SK-N-SH (cell line): ENCODE results near the gene NSRP1. TPM values are rescaled to one million over a fixed set of nuclear protein-coding genes. Genes with fewer than 3 reads are reported as not detected.

Source experiments
- CTCF ChIA-PET: fragments of 300-600, 350-600 bp; formaldehyde crosslinking; extraction: SDS; loops from one replicate; lab custom pipeline; 2021; lab: Yijun Ruan, JAX
- POLR2A ChIA-PET: fragments of 350-600 bp; sonication (Branson Sonifier 250); formaldehyde crosslinking; extraction: SDS; loops from one replicate; lab custom pipeline; 2020; ENCODE audit warnings: antibody characterized with exemption, inconsistent platforms; lab: Yijun Ruan, JAX
- DNase-seq: peaks from one replicate; pipeline ENCODE4 v3.0.0; 2012
- H2AFZ ChIP-seq: fragments of 200-600 bp; sonication (generic); 2 replicates; pipeline ENCODE4 v1.8.1; 2016; ENCODE audit warnings: antibody characterized with exemption, mild to moderate bottlenecking, low read depth
- H3F3A ChIP-seq: fragments of 200-600 bp; sonication (generic); replicated peaks from 2 replicates; pipeline ENCODE3; 2016; ENCODE audit warnings: antibody characterized with exemption, mild to moderate bottlenecking; ENCODE audit not compliant: insufficient read depth
- H3K27ac ChIP-seq, 2 experiments: fragments of 200-500 bp in 1 of 2; fragments of 200-600 bp in 1 of 2; sonication (Bioruptor generic) in 1 of 2; sonication (generic), shearing (Covaris generic) in 1 of 2; 2 replicates each; pipeline versions ENCODE4 v1.5.1 to v1.6.1; 2014 to 2016; ENCODE audit warnings: low read depth in 2 of 2, inconsistent platforms in 1 of 2, low read length in 1 of 2, mild to moderate bottlenecking in 1 of 2, mixed read lengths in 1 of 2
- H3K27me3 ChIP-seq: fragments of 200-600 bp; sonication (generic), shearing (Covaris generic); 2 replicates; pipeline ENCODE4 v1.6.1; 2016; ENCODE audit warnings: mixed run types; ENCODE audit not compliant: insufficient read depth
- H3K36me3 ChIP-seq, 2 experiments: fragments of 200-500 bp in 1 of 2; fragments of 200-600 bp in 1 of 2; sonication (Bioruptor generic) in 1 of 2; sonication (generic) in 1 of 2; replicated peaks in 1 of 2; 2 replicates each; pipeline versions ENCODE3 to v1.5.1; 2014 to 2016; ENCODE audit warnings: low read length in 1 of 2, mild to moderate bottlenecking in 1 of 2; ENCODE audit not compliant: insufficient read depth in 2 of 2, control insufficient read depth in 1 of 2
- H3K4me1 ChIP-seq, 2 experiments: fragments of 200-500 bp in 1 of 2; fragments of 200-600 bp in 1 of 2; sonication (Bioruptor generic) in 1 of 2; sonication (generic), shearing (Covaris generic) in 1 of 2; 2 replicates each; pipeline versions ENCODE4 v1.5.1 to v1.6.1; 2014 to 2016; ENCODE audit warnings: low read depth in 1 of 2, low read length in 1 of 2, mixed run types in 1 of 2; ENCODE audit not compliant: insufficient read depth in 2 of 2, control insufficient read depth in 1 of 2
- H3K4me2 ChIP-seq: fragments of 200-600 bp; sonication (generic), shearing (Covaris generic); 2 replicates; pipeline ENCODE4 v1.6.1; 2017; ENCODE audit warnings: mixed run types
- H3K4me3 ChIP-seq, 2 experiments: fragments of 200-500 bp in 1 of 2; fragments of 200-600 bp in 1 of 2; sonication (Bioruptor generic) in 1 of 2; sonication (generic), shearing (Covaris generic) in 1 of 2; 2 replicates each; pipeline versions ENCODE4 v1.5.1 to v1.8.1; 2014 to 2016; ENCODE audit warnings: low read depth in 2 of 2, inconsistent platforms in 1 of 2, low read length in 1 of 2, mild to moderate bottlenecking in 1 of 2, mixed read lengths in 1 of 2, moderate library complexity in 1 of 2
- H3K79me2 ChIP-seq: fragments of 200-600 bp; sonication (generic); 2 replicates; pipeline ENCODE4 v1.8.1; 2017; ENCODE audit warnings: mild to moderate bottlenecking; ENCODE audit not compliant: insufficient read depth
- H3K9ac ChIP-seq: fragments of 200-600 bp; sonication (generic); 2 replicates; pipeline ENCODE4 v1.6.1; 2017; ENCODE audit warnings: mixed run types
- H3K9me2 ChIP-seq: fragments of 200-600 bp; sonication (generic); 2 replicates; pipeline ENCODE4 v1.6.1; 2017; ENCODE audit warnings: mixed run types
- H3K9me3 ChIP-seq: fragments of 200-600 bp; sonication (generic); 2 replicates; pipeline ENCODE4 v1.6.1; 2017; ENCODE audit warnings: mixed run types, mild to moderate bottlenecking, moderate library complexity
- H4K20me1 ChIP-seq: fragments of 200-600 bp; sonication (generic); 2 replicates; pipeline ENCODE4 v1.6.1; 2017; ENCODE audit warnings: mild to moderate bottlenecking, mixed run types; ENCODE audit not compliant: insufficient read depth
- CHD2 ChIP-seq: fragments of 150-350 bp; IDR thresholded peaks from 2 replicates; pipeline ENCODE4 v1.6.1; 2018; ENCODE audit warnings: low read length; ENCODE audit not compliant: partially characterized antibody
- ELF1 ChIP-seq: IDR thresholded peaks from 2 replicates; pipeline ENCODE4 v1.4.0; 2012
- EZH2phosphoT487 ChIP-seq: fragments of 200-600 bp; sonication (generic); IDR thresholded peaks from 2 replicates; pipeline ENCODE4 v1.6.1; 2017; ENCODE audit warnings: low read depth, mixed run types, mild to moderate bottlenecking, antibody characterized with exemption, moderate library complexity, borderline replicate concordance
- FOSL2 ChIP-seq: IDR thresholded peaks from 2 replicates; pipeline ENCODE4 v1.4.0; 2012; ENCODE audit warnings: low read depth, mild to moderate bottlenecking, moderate library complexity, borderline replicate concordance
- FOXJ3 ChIP-seq: sonication (generic); formaldehyde crosslinking; IDR thresholded peaks from 2 replicates; pipeline ENCODE4 v1.5.1; 2020; ENCODE audit warnings: mild to moderate bottlenecking, missing genetic modification reagents
- FOXM1 ChIP-seq: IDR thresholded peaks from 2 replicates; pipeline ENCODE4 v1.4.0; 2012; ENCODE audit warnings: low read depth, mild to moderate bottlenecking
- GABPA ChIP-seq: IDR thresholded peaks from 2 replicates; pipeline ENCODE4 v1.4.0; 2012; ENCODE audit warnings: low read depth, mild to moderate bottlenecking
- GATA2 ChIP-seq: sonication (generic); formaldehyde crosslinking; IDR thresholded peaks from 2 replicates; pipeline ENCODE4 v1.5.0; 2020; ENCODE audit warnings: mild to moderate bottlenecking, missing genetic modification reagents
- JUND ChIP-seq: IDR thresholded peaks from 2 replicates; pipeline ENCODE4 v1.4.0; 2012
- NFIC ChIP-seq: IDR thresholded peaks from 2 replicates; pipeline ENCODE4 v1.4.0; 2012; ENCODE audit warnings: borderline replicate concordance
- NRF1 ChIP-seq: IDR thresholded peaks from 2 replicates; pipeline ENCODE4 v1.6.1; 2012; ENCODE audit warnings: low read depth, mild to moderate bottlenecking, low read length
- POLR2AphosphoS5 ChIP-seq: IDR thresholded peaks from 2 replicates; pipeline ENCODE4 v1.6.1; 2012; ENCODE audit warnings: low read depth, low read length
- RAD21 ChIP-seq: IDR thresholded peaks from 2 replicates; pipeline ENCODE4 v1.6.1; 2012; ENCODE audit warnings: mild to moderate bottlenecking, low read length
- RCOR1 ChIP-seq: fragments of 150-350 bp; IDR thresholded peaks from 2 replicates; pipeline ENCODE4 v1.6.1; 2017; ENCODE audit warnings: antibody characterized with exemption, low read length
- SIN3A ChIP-seq: IDR thresholded peaks from 2 replicates; pipeline ENCODE4 v1.6.1; 2012; ENCODE audit warnings: low read depth, mild to moderate bottlenecking, low read length, moderate library complexity, borderline replicate concordance
- SMC3 ChIP-seq: IDR thresholded peaks from 2 replicates; pipeline ENCODE4 v1.6.1; 2012; ENCODE audit warnings: low read depth, low read length, improper control_type of control experiment
- TAF1 ChIP-seq: IDR thresholded peaks from 2 replicates; pipeline ENCODE4 v1.6.1; 2012; ENCODE audit warnings: low read depth, mild to moderate bottlenecking, low read length, moderate library complexity, borderline replicate concordance
- TCF12 ChIP-seq: IDR thresholded peaks from 2 replicates; pipeline ENCODE4 v1.4.0; 2012
- TEAD4 ChIP-seq: IDR thresholded peaks from 2 replicates; pipeline ENCODE4 v1.4.0; 2012; ENCODE audit warnings: mild to moderate bottlenecking, borderline replicate concordance; ENCODE audit not compliant: insufficient read depth
- ZBTB33 ChIP-seq: IDR thresholded peaks from 2 replicates; pipeline ENCODE4 v1.4.0; 2012; ENCODE audit warnings: low read depth, borderline replicate concordance
- WGBS: methylation state at CpG from one replicate; pipeline ENCODE4 v1.1.6; 2017; ENCODE audit warnings: low lambda C conversion rate; 5-methylcytosine and 5-hydroxymethylcytosine counted together
- polyA plus RNA-seq, 3 experiments: library from polyadenylated mRNA; depleted of rRNA; stranded (reverse); fragments of >200 nt; gene quantifications; 2 replicates each; pipeline ENCODE4 v1.2.3, GENCODE V29; 2012
- TF ChIP-seq, protein P1 (sequence below): fragments of 150-350 bp; IDR thresholded peaks from 2 replicates; pipeline ENCODE4 v1.6.1; 2017; ENCODE audit warnings: antibody characterized with exemption, low read length, low read depth, borderline replicate concordance
- TF ChIP-seq, protein P2 (sequence below): IDR thresholded peaks from 2 replicates; pipeline ENCODE4 v1.4.0; 2012; ENCODE audit warnings: low read depth, borderline replicate concordance

Gene NSRP1
- polyA plus RNA-seq, 1 of the 3 experiments (the other 2 are of a cell fraction): 10.8 TPM

- 92% methylated on average over 4 of the region's 4 CpGs for WGBS
- Histone ChIP-seq H3K4me1 (peaks cover 0 to 3% of the 10 kb centered on the region in 2 experiments; a peak in 2 of 4 replicates), H3K79me2 (peaks cover 97% of the 10 kb centered on the region), H3K9me2 (no peaks in the 10 kb centered on the region), H3K4me3 (no peak overlapping the region), H3K9me3 (no peaks in the 10 kb centered on the region), H4K20me1 (peaks cover 43% of the 10 kb centered on the region), H3K27me3 (no peaks in the 10 kb centered on the region), H3F3A (peaks cover 20% of the 10 kb centered on the region), H3K4me2 (no peak overlapping the region), H3K27ac (no peak overlapping the region; a peak in 1 of 4 replicates), H3K36me3 (peaks cover 33 to 68% of the 10 kb centered on the region in 2 experiments), H3K9ac (no peak overlapping the region), H2AFZ (no peak overlapping the region)
- no peak for DNase-seq
- TF ChIP-seq TCF12 (no peak), SIN3A (no peak), CHD2 (no peak), EZH2phosphoT487 (no peak), POLR2AphosphoS5 (no peak), TEAD4 (no peak)
- ChIA-PET CTCF (interaction anchor here (0.7 to 6.1 kb wide), 30 partner anchors 9 to 353 kb away, joined by 3 to 70 read pairs (median 8); partner anchors contain the start of genes BLMH, GOSR1 and SLC6A4), POLR2A (interaction anchor here (0.6 kb wide), 1 partner anchor 285 kb away, joined by 4 read pairs; no protein-coding TSS in a partner anchor)
Observed at GRCh38 chr17:30124273-30124796, 7.7 kb downstream of the NSRP1 start.

- TF ChIP-seq ZBTB33 (no peak), SMC3 (no peak), JUND (no peak), NRF1 (no peak), FOXJ3 (CRISPR knock-in tag) (no peak), NFIC (no peak), SIN3A (no peak), TCF12 (no peak), FOSL2 (no peak), TAF1 (no peak), RCOR1 (no peak), GABPA (no peak), ELF1 (no peak), RAD21 (no peak), GATA2 (CRISPR knock-in tag) (no peak), POLR2AphosphoS5 (no peak), FOXM1 (no peak)
- TF ChIP-seq, protein P1, sequence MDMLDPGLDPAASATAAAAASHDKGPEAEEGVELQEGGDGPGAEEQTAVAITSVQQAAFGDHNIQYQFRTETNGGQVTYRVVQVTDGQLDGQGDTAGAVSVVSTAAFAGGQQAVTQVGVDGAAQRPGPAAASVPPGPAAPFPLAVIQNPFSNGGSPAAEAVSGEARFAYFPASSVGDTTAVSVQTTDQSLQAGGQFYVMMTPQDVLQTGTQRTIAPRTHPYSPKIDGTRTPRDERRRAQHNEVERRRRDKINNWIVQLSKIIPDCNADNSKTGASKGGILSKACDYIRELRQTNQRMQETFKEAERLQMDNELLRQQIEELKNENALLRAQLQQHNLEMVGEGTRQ: no peak
- TF ChIP-seq, protein P2, sequence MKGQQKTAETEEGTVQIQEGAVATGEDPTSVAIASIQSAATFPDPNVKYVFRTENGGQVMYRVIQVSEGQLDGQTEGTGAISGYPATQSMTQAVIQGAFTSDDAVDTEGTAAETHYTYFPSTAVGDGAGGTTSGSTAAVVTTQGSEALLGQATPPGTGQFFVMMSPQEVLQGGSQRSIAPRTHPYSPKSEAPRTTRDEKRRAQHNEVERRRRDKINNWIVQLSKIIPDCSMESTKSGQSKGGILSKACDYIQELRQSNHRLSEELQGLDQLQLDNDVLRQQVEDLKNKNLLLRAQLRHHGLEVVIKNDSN: no peak
- DNase-seq: no peak
- no peak overlapping the region for H3K4me2 ChIP-seq
- H3K36me3 ChIP-seq: peaks cover 39 to 75% of the 10 kb centered on the region in 2 experiments
- ChIA-PET POLR2A (no interaction called here), CTCF (interaction anchor here (1.2 to 1.4 kb wide), 2 partner anchors 26 to 148 kb away, joined by 6 read pairs; no protein-coding TSS in a partner anchor)
- H3F3A ChIP-seq: no peaks in the 10 kb centered on the region
- no peak overlapping the region for H3K27ac ChIP-seq
- no peak overlapping the region for H3K4me3 ChIP-seq
- H3K4me1 ChIP-seq: no peaks in the 10 kb centered on the region; a peak in 1 of 4 replicates
- no peak overlapping the region for H2AFZ ChIP-seq
- peaks cover 16% of the 10 kb centered on the region for H4K20me1 ChIP-seq
- peaks cover 98% of the 10 kb centered on the region for H3K79me2 ChIP-seq
- H3K9ac ChIP-seq: no peak overlapping the region
- 88% methylated on average over 1 of the region's 1 CpG for WGBS
- no peaks in the 10 kb centered on the region for H3K9me2 ChIP-seq
- H3K9me3 ChIP-seq: no peaks in the 10 kb centered on the region
- no peaks in the 10 kb centered on the region for H3K27me3 ChIP-seq
Observed at GRCh38 chr17:30130121-30130520, 13.5 kb downstream of the NSRP1 start.
